H54 (cell line): ENCODE measurements around the gene HBG1.

Source experiments
- DNase-seq: peaks from one replicate; pipeline ENCODE4 v3.0.0; 2011; ENCODE audit warnings: low spot score, mixed read lengths; ENCODE audit not compliant: insufficient read length
- FAIRE-seq: peaks from 3 replicates; lab custom pipeline; 2011; peaks lifted over from hg19 to GRCh38; lab: Jason Lieb, UNC
- POLR2A ChIP-seq: IDR thresholded peaks from 2 replicates; pipeline ENCODE4 v1.6.1; 2011; ENCODE audit warnings: low read depth, mild to moderate bottlenecking, low read length

The HBG1 gene

GRCh38 chr11:5234381-5234834, 15.2 kb downstream of the HBG1 start, which contains the start of gene HBD:
TSS of gene HBD (minus strand) at chr11:5234483. CDS start at chr11:5234433, 50 bp downstream.
- TF ChIP-seq POLR2A, result no peak
- FAIRE-seq (peak; percentile 75), DNase-seq (no peak)

GRCh38 chr11:5233307-5233706, 16.4 kb downstream of the HBG1 start:
- DNase-seq (no peak), FAIRE-seq (no peak)
- TF ChIP-seq POLR2A, result no peak

GRCh38 chr11:5232821-5233220, 16.8 kb downstream of the HBG1 start:
- DNase-seq, result no peak
- FAIRE-seq, result no peak
- TF ChIP-seq POLR2A, result no peak

- FAIRE-seq, result no peak
- DNase-seq, result no peak
- no peak for TF ChIP-seq POLR2A
Measured at GRCh38 chr11:5232176-5232575, 17.5 kb downstream of the HBG1 start.

GRCh38 chr11:5231111-5231510, 18.5 kb downstream of the HBG1 start:
- FAIRE-seq (no peak), DNase-seq (no peak)
- TF ChIP-seq POLR2A, result no peak

GRCh38 chr11:5230266-5230665, 19.4 kb downstream of the HBG1 start:
- TF ChIP-seq POLR2A, result no peak
- DNase-seq, result no peak
- FAIRE-seq, result no peak

- DNase-seq, result no peak
- TF ChIP-seq POLR2A, result no peak
- FAIRE-seq, result no peak
Measured at GRCh38 chr11:5229796-5230195, 19.9 kb downstream of the HBG1 start.

- FAIRE-seq (no peak), DNase-seq (no peak)
- no peak for TF ChIP-seq POLR2A
Measured at GRCh38 chr11:5229356-5229755, 20.3 kb downstream of the HBG1 start.

GRCh38 chr11:5228124-5228523, 21.5 kb downstream of the HBG1 start:
- no peak for FAIRE-seq
- no peak for TF ChIP-seq POLR2A
- no peak for DNase-seq

GRCh38 chr11:5227681-5228080, 22.0 kb downstream of the HBG1 start:
- DNase-seq (no peak), FAIRE-seq (no peak)
- TF ChIP-seq POLR2A, result no peak

- no peak for TF ChIP-seq POLR2A
- FAIRE-seq (peak; percentile 6), DNase-seq (no peak)
Measured at GRCh38 chr11:5226732-5227310, 22.8 kb downstream of the HBG1 start, which contains the start of gene HBB. TSS of gene HBB (minus strand) at chr11:5227071. CDS start at chr11:5227021, 50 bp downstream.

GRCh38 chr11:5225480-5225871, 24.2 kb downstream of the HBG1 start:
- FAIRE-seq, result no peak
- TF ChIP-seq POLR2A, result no peak

GRCh38 chr11:5224538-5225479, 24.8 kb downstream of the HBG1 start:
- peak; percentile 50 for FAIRE-seq
- no peak for TF ChIP-seq POLR2A
- no peak for DNase-seq

More at GRCh38 chr11:5225480-5225871, 24.2 kb downstream of the HBG1 start:
- no peak for DNase-seq

GRCh38 chr11:5223686-5224085, 26.0 kb downstream of the HBG1 start:
- no peak for TF ChIP-seq POLR2A
- FAIRE-seq, result no peak
- DNase-seq, result no peak
